Femur (tissue), 1 donor: ENCODE data around the gene KCNJ3.
"Not testable (repeated sequence)": the region's sequence is repeated elsewhere in the genome, so short reads cannot be mapped to it uniquely, and the experiment has no call there.

ENCODE experiments used
- DNase-seq: peaks from one replicate; pipeline ENCODE4 v3.0.0-alpha.2; 2017

Gene KCNJ3

GRCh38 chr2:154849482-154849881, 151.0 kb downstream of the KCNJ3 start:
- DNase-seq, result no peak

GRCh38 chr2:154850532-154850931, 152.0 kb downstream of the KCNJ3 start:
- no peak for DNase-seq

GRCh38 chr2:154855138-154855537, 156.6 kb downstream of the KCNJ3 start:
- DNase-seq, result no peak

GRCh38 chr2:154867151-154867550, 168.7 kb downstream of the KCNJ3 start:
- not testable (repeated sequence) for DNase-seq

- DNase-seq, result no peak
Measured at GRCh38 chr2:154875999-154876398, 177.5 kb downstream of the KCNJ3 start.

- no peak for DNase-seq
Measured at GRCh38 chr2:154882725-154883124, 184.2 kb downstream of the KCNJ3 start.

- DNase-seq, result no peak
Measured at GRCh38 chr2:154886316-154886715, 187.8 kb downstream of the KCNJ3 start.

GRCh38 chr2:154898269-154898668, 199.8 kb downstream of the KCNJ3 start:
- no peak for DNase-seq

- no peak for DNase-seq
Measured at GRCh38 chr2:154901063-154901462, 202.6 kb downstream of the KCNJ3 start.
